Stimulated activated CD4-positive, alpha-beta T cell treated with anti-CD3 and anti-CD28 coated beads, Interleukin-2, amount 100 ng/mL, for 4 hours (primary cell): ENCODE results near the gene ARID1B.

Experiments used
- DNase-seq: peaks from one replicate; pipeline ENCODE4 v3.0.0-alpha.2; 2020; ENCODE audit warnings: low read depth

The ARID1B gene

DNA sequence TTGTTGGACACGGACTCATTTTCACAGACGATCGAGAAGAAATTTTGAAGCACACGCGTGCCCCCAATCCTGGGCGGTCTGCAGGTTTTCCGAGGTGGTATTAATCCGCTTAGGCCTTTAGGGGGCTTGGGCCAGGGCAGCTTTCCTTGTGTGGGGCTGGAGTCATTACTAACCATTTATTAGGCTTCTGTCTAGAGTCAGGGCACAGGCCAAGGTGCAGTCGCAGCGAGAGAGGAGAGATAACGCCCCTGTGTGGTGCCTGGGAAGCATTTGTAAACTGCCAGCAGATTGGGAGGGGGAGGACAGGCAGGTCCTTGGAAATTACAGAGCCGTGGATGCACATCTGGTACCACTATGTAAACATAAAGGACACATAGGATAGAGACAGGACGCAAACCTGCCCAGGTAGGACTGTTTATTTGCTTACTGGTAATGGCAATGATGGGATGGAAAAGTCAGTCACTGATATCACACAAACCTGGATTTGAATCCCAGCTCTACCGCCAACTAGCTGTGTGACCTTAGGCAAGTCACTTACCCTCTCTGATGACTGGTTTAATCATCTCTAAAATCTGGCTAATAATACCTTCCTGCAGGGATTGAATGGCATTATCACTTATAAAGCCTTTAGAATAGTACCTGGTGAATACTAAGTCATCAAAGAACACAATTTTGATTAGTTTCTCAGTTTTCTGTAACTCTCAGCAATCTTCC, 469.8 kb downstream of the ARID1B start:
- DNase-seq, result no peak

DNA sequence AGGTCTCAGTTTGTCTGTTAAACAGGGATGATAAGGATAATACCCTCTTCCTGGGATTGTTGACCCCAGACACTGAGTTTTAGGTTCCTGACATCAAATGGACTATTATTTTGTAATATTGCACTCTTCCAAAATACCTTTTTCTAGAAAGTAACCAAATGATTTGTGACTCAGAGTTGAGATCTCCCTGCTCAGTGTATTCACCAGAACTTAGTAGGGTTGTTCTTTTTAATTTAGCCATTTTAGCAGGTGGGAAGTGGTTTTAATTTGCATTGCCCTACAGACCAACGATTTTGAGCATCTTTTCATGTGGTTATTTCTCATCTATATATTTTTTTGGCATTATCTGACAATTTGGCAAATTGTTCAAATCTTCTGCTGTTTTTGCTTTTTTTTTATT, 471.1 kb downstream of the ARID1B start:
- DNase-seq, result no peak

DNA sequence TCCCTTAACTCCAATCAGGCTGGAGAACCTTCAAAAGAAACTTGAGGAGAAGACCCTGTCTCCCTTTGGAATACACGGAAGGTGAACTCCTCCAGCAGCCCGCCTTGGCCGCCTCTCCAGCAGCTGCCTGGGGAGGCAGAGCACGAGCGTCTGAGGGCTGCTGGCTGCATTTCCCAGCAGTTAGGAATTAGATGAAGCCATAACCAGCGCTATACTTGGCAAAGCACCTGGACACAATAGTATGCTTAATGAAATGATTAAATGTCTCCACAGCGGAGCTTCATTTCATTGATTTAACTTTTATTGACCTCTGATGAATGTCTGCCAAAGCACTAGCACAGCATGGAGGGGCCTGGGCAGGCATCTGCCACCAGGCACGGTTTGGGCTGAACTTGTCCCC, 472.6 kb downstream of the ARID1B start:
- DNase-seq, result no peak

DNA sequence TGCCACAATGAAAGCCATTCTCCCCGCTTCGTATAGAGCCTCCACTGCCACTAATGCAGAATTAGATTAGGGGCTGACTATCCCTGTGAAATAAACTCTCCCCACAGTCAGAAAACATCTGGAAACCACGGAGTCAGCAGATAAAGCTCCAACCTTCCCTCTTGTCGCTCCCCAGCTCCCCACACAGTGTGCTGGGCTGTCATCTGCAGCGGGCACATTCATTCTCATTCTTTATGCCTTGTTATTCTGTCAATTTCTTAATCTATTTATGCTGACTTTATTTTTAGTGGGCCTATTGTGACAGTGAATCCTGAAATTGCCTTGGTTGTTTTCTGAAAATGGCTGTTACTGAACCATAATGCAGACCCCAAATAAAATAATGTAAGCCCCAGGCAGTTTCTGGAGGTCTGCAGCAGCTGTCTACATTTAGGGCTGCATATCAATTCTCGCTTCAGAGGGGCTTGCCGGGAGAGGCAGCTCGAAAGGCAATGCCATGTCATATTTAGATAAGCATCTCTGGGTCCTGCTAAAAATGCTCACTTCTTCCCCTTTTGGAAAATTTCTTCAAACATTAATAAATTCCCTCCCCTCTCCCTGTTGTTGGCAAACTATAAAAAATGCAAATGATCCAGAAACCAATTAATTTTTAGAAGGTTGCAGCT, 474.5 kb downstream of the ARID1B start:
- DNase-seq, result no peak

DNA sequence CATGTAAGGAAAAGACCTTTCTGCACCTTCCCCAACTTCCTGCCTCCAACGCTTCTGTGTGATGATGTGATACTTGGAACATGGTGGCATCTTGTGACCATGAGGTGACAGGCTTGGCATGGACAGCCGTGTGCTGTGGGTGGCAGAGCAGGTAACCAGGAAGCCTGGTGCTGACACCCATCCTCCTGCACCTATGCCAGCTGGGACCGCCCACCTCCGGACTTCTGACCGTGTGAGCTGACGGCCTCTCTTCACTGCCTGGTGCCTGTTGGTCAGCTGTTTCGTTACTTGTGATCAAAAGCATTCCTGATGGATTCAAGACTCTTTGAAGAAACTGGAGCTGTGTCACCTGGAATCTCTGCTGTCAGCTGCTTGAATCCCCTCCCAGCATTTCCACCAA, 475.8 kb downstream of the ARID1B start:
- DNase-seq, result no peak

DNA sequence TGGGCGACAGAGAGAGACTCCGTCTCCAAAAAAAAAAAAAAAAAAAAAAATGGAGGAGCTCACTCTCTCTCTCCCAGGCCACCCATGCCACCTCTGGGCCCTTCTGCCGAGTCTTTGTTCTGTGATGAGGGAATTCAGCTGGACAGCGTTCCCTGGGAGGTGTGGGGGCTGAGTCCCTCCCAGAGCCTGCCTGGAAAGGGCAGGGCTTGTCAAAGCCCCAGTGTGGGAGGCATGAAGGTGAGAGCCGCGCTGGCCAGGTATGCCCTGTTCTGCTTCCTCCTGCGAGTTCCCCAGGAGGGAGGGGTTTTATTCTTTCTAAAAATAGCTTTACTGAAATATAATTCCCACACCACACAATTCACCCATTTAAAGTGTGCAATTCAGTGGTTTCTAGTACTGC, 476.5 kb downstream of the ARID1B start:
- DNase-seq, result no peak

DNA sequence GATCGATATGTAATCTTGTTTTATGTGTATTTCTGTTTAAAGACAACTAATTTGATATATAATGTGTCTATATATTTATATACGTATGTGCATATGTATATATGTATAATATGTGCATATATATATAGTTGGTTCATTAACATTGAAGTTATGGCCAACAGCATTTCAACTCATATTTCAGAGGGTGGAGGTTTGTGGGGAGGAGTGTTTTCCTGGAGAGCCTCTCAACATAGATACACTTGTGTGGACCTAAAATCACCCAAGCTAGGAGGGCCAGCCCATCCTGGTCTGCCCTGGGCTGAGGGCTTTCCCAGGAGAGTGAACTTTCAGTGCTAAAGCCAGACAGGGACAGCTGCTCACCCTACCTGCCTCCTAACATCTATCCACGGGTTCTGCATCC, 477.4 kb downstream of the ARID1B start:
- DNase-seq, result no peak

DNA sequence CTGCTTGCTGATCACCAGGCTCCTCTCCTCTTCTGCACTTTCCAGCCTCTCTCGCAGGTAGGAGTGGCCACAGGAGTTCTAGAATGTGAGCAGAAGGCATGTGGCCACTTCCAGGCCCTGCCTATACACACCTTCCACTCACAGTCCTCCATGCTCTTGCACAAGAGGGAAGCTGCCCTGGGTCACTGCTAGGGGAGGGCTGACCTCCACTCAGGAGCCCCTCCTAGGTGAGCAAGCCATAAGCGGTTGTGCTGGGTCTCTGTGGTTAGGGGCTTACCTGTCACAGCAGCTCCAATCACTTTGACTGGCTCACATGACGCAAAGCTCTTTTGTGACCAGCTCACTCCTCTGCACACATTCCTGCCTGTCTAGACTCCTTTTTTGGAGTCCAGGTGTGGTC, 477.9 kb downstream of the ARID1B start:
- no peak for DNase-seq

DNA sequence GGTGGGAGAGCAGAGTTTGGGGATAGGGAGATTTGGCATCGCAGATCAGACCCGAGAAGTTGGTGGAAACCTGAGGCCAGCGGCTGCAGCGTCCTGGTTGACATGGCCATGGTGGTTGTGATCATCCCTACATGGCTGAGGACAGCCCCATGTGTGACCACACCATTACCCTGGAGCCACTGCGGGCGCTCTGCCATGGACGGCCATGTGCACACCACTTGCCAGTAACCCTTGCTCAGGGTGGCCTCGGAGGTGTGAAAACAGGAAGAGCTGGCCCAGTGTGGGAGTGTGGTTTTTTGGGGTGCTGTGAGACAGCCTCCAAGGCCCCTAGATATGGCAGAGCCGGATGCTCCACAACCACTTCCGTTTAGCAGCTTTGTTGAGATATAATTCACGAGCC, 481.7 kb downstream of the ARID1B start:
- no peak for DNase-seq

DNA sequence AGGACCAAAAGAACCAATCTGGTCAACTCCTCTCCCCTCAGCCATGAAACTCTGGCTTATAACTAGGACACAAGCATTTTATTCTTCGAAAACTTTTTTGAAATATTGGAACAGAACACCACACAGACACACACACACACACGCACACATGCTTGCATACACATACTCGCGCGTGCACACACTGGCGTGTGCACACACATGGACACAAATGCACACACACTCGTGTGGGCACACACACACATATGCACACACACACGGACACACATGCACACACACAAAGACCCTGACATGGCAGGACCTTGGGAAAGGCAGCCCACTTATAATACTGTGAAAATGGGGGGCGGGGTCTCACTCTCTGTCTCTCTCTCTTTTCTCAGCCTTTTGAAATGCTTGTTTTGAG, 482.3 kb downstream of the ARID1B start:
- DNase-seq, result no peak
